HG03439 (cell line): ENCODE data around the gene ARPC5.
"Not testable (repeated sequence)": the region's sequence is repeated elsewhere in the genome, so short reads cannot be mapped to it uniquely, and the experiment has no call there.

Experiments
- ATAC-seq: cut with Tn5 transposase; IDR thresholded peaks from one replicate; pipeline ENCODE4 v1.9.1; 2021; ENCODE audit warnings: mild to moderate bottlenecking, moderate library complexity; ENCODE audit not compliant: unreplicated experiment

The ARPC5 gene

DNA sequence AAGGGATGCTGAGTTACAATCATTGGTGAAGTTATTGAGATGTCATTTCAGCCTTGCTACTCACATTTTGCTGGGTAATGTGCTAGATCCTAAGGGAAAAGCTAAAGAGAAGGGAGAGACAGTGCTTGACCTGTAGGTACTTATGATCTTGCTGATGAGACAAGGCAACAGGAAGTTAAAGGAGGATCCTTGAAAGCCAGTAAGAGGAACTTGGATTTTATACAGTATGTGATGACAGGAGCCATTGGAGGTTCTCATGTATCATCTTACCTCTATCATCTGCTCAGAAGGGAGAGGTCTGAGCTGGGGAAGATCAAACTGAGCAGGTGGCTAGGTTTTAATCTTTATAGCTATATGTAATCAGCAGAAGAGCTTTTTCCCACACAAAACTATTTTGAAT is 11.2 kb upstream of the ARPC5 start:
- ATAC-seq = no peak

DNA sequence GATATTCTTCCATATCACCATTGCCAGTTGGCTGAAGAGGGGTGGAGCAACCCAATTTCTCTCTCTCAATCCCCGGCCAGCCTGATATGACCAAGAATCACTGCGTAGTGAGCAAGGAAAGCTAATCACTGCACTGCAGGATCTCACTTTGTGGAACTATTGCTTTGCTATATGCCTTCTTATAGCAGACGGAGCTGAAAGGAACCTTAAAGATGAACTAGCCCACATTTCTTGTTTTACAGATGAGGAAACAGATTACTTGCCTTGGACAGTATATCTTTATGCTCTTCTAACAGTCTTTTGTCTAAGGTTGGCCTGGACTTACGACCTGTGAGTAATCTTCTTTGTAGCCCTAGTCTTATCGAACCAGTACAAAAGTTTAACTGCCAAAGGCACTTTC is 9.9 kb upstream of the ARPC5 start:
- no peak for ATAC-seq

GRCh38 chr1:183642166-183642565 is 6.6 kb upstream of the ARPC5 start:
- ATAC-seq = no peak

- no peak for ATAC-seq
These were observed 4.6 kb upstream of the ARPC5 start for GRCh38 chr1:183640193-183640592.

- ATAC-seq = no peak
These were observed 3.2 kb upstream of the ARPC5 start for GRCh38 chr1:183638649-183639387.

DNA sequence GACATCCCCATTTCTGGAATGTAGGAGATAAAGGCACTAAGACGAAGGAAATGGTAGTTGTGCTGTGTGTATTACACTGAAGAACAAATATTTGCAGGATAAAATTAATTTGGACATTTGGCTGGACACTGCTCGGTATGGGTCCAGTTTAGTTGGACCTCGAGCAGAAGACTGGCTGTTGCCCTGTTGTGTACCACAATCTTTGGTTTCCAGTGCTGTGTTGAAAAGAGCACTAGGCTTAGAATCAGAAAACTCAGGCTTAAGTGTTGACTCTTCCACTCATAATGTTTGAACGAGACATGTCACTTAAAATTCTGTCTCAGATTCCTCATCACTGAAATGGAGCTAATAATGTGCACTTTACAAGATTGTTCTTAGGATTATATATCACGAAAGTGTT is 1.2 kb upstream of the ARPC5 start:
- no peak for ATAC-seq

DNA sequence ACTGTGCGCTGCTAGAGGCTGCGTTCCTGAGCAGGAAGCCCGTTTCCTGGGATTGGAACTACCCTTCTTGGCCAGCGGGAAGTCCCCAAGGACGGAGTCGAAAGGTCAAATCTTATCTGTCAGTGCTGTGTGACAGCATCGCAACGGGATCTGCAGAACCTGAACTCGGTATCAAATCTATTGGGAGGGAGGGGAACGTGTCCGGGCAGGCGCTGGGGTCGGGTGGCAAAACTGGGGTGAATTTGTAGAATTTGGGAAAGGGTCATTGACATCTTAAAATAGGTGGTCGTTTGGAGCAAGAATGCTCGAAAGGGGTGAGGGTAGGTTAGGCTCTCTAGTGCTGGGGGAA is 725 bp upstream of the ARPC5 start:
- ATAC-seq = no peak

DNA sequence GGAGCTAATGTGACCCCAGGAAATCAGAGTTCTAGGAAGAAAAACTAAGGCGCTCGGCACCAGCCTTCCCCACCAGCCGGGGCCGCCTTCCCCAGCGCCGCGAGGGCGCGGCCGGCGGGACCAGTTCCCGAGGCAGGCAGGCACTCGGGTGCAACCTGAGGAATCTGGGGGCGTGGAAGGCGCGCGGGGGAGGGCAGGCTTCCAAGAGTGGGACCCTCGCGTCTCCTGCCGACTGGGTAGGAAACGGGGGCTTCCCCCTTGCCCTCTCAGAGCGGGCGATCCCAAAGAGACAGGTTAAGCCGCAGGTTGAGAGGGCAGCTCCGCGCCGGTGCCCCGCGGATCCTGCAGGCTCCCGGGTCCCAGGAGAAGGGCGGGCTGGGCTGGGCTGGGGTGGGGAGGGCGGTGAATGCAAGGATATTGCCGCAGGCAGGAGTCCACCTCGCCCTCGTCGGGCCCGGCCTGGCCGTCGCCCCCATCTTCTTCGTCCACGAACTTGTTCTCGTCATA is 431 bp downstream of the ARPC5 start:
- peak; percentile 2 for ATAC-seq

DNA sequence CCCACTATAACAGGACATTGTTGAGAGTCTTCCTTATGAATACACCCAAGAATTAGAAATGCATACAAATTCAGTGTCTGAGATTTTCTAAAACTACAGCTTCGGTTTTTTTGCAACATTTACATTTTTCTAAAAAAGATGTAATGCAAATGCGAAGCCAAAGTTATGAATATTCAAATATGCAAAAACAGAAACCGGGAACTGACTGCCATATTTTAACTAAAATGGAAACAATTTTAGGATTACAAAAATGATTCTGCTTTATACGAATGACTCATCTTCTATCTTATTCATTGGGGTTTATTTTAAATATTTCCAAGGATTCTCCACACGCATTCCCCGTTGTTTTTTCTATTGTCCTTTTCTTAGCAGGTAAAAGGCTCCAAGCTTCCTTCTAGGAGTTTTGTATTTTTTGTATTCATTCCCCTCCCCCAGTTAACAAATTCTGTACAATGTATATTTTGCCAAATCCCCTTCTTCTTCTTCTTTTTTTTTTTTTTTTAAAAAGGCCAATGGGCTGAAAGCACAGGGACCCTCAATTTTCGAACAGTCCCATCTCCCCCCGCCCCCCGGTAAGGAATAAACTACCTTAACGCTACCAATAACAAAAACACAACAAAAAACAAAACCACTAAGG is 1.0 kb downstream of the ARPC5 start:
- ATAC-seq = no peak

GRCh38 chr1:183633676-183634343 is 1.8 kb downstream of the ARPC5 start:
- ATAC-seq = peak; percentile 32

DNA sequence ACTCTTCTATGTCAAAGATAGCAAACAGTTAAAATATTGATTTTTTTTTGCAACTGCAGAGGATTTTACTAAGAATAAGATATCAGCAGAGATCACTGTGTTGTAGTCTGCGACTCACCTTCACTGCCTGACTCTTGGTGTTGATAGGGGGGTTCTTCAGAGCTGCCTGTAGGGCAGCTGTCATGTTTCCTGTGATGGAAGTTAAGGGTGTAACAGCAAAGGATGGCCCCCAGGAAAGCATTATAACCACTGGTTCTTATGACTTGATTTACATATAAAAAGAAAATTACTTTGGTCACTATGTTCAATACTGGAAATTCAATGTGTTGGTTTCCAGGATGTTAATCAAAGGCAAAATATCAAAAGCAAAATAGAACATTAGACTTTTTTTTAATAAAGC is 2.6 kb downstream of the ARPC5 start:
- ATAC-seq = no peak

DNA sequence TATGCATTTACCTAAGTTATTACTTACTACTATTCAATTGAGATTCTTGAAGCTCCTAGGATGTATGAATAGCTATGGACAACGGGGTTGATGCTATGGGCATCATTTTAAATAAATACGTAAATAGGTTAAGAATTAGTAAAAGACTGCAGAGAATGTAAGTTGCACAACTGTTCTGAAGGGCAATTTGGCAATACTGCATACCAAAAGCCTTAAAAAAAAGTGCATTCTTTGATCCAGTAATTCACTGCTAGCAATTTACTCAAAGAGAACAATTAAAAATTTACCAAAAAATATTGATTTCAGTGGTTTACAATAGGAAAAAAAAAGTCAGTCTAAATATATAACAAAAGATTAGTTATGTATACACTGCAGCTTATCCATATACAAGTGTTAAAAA is 3.5 kb downstream of the ARPC5 start:
- ATAC-seq = no peak

DNA sequence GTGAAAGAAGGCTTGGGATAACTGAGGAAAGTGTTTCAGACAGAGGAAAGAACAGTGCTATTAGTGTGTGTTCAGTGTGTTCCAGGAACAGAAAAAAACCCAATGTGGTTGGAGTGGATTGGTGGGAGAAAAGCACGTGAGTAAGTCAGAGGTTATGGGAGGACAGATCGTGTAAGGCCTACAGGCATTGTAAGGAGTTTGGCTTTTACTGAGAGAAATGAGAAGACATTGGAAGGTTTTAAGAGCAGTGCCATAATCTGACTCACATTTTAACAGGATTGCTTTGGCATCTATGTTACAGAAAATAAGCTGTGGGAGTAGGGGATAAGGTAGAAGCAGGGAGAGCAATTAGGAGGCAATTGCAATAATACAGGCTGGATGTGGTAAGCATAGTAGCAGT is 4.8 kb downstream of the ARPC5 start:
- ATAC-seq = no peak

- no peak for ATAC-seq
These were observed 7.0 kb downstream of the ARPC5 start for GRCh38 chr1:183628537-183628936.

GRCh38 chr1:183626236-183626635 is 9.3 kb downstream of the ARPC5 start:
- ATAC-seq = not testable (repeated sequence)

- no peak for ATAC-seq
These were observed 12.4 kb downstream of the ARPC5 start for GRCh38 chr1:183622884-183623785.

- no peak for ATAC-seq
These were observed 13.6 kb downstream of the ARPC5 start for GRCh38 chr1:183622013-183622412.

DNA sequence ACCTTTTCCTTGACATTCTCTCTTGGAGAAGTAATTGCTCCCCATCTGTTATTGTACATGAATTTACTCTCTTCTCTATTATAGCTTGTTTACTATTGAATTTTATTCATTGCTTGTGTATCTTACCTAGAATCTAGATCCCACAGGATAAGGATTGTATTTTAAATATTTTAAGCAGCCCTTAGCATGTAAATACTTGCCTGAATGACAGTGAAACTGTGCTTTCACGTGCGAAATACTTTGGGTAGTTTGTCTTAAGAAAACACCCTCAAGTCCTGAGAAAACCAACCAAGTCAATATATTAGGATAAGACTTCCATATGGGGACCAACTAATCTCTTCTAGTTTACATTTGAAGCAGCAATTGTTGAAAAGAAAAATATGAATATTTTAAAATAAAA is 15.3 kb downstream of the ARPC5 start:
- no peak for ATAC-seq

GRCh38 chr1:183619781-183620180 is 15.8 kb downstream of the ARPC5 start:
- no peak for ATAC-seq

- not testable (repeated sequence) for ATAC-seq
These were observed 17.4 kb downstream of the ARPC5 start for GRCh38 chr1:183618202-183618601.

- ATAC-seq = not testable (repeated sequence)
These were observed 22.6 kb downstream of the ARPC5 start for GRCh38 chr1:183612975-183613374.
